ENCODE results near the gene GSTT2.
"Not testable (repeated sequence)": the region's sequence is repeated elsewhere in the genome, so short reads cannot be mapped to it uniquely, and the experiment has no call there.

Gene GSTT2

DNA sequence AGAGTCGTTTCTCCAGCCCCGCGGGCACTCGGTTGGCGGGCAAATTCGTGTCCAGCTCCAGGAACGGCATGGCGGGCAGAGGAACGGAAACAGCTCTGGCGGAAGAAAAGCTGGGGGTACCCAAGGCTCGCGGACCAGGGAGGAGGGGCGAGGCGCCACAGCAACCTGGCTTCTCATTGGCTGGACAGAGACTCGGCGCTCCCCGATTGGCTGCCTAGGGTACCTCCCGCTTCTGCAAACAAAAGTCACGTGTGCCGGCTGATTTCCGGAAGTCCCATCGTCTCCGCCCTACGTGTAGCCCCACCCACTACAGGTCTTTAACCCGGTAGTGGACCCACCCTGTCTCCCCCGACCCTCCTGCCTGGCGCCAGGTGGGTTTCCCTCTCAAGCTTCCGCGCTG is 5.6 kb upstream of the GSTT2 start, which contains the start of gene DDT:
Gene DDT, minus strand, starts transcription at position 97 of the 400 bp plus-strand sequence. Its CDS starts 27 bp downstream, at position 70.
- not testable (repeated sequence) for DNase-seq (ENCODE audit: low read depth in 2 of 2)

- not testable (repeated sequence) for DNase-seq (ENCODE audit: low read depth in 2 of 2)
Measured at GRCh38 chr22:23974836-23975352, 5.0 kb upstream of the GSTT2 start.

- DNase-seq (ENCODE audit: low read depth in 2 of 2), result not testable (repeated sequence)
Measured at GRCh38 chr22:23977304-23977703, 2.6 kb upstream of the GSTT2 start.

DNA sequence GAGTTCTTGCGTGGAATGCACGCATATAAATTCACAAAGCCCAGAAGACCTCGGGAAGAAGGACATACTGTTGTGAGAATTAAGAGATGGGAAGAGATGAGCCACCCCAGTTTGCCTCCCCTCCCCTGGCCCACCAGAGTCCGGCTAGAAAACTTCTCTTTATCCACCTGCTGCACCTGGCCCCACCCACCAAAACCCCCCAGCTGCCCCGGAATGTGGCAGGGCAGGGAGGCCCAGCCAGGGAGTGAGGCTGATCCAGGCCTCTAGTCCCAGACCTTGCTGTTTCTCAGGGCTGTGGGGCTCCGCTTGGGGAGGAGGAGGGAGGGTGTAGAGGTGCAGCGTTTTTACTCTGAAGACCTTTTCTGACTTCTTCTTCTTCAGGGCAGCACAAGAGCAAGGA is 633 bp downstream of the GSTT2 start:
- not testable (repeated sequence) for DNase-seq (ENCODE audit: low read depth in 2 of 2)

- no peak for DNase-seq (ENCODE audit: low read depth in 2 of 2)
Measured at GRCh38 chr22:23984430-23984829, 4.5 kb downstream of the GSTT2 start.

DNA sequence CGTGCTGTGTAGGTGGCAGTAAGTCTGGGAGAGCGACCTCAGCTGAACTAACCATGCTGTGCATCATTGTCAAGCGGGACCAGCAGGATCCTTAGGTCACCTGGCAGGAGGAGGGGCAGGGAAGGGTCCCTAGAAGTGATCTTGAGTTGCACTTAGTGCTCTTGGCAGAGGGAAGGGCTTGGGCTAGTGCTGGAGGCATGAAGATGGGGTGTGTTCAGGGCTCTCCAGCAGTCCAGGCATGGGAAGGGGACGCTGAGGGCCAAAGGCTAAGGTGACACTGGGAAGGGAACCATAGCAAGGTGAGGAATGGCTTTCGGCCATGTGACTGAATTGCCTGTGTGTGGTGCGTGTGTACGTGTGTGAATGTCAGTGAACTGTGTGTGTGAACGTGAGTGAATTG is 6.2 kb downstream of the GSTT2 start:
- DNase-seq (ENCODE audit: low read depth in 2 of 2), result not testable (repeated sequence)

DNA sequence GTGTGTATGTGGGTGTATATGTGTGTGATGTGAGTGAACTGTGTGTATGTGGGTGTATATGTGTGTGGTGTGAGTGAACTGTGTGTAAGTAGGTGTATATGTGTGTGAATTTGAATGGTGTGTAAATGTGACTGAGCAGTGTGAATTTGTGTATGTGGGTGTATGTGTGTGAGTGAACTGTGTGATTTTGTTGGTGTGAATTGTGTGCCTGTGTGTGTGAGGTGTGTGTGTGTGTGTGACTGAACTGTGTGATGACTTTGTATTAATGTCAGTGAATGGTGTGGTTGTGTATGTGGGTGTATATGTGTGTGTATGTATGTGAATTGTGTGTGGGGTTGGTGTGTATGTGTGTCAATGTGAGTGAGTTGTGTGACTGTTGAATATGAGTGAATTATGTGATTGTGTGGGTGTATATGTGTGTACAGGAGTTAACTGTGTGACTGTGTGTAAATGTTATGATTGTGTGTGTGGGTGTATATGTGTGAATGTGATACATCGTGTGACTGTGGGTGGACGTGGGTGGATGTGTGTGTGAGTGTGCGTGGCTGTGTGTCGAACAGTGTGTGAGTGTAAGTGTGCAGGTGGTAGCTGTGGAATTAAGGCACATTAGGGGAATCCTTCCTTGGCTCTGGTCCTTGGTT is 6.7 kb downstream of the GSTT2 start:
- not testable (repeated sequence) for DNase-seq (ENCODE audit: low read depth in 2 of 2)

DNA sequence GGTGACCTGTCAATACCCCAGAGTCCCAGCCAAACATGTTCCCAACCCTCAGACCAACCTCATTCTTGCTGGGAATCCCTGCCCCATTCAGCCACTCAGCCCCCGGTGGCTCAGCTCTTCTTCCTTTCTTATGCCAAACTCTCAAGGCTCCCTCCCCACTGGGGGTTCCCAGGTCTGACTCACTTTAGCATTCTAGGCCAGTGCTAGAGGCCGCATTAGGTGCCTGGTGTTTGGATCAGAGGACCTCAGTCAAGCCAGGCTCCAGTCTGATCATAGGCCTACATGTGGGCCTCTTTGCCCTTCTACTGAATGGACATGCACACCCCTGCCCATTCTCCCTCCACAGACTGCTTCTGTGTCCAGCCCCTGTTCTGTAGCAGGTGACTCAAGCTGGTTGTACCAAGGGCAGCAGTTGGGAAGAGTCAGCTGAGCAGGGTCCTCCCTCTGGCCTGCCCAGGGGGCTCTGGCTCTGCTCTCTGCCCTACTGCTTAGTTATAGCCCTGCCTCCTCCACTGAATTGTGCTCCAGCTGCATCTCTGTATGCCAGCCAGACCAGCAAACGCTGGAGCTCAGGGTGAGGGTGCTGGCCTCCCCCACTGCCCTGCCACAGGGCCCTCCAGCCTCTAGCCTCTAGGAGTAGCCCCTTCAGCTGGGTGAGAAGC is 9.8 kb downstream of the GSTT2 start:
- not testable (repeated sequence) for DNase-seq (ENCODE audit: low read depth in 2 of 2)

GRCh38 chr22:23993080-23993479 is 13.1 kb downstream of the GSTT2 start:
- DNase-seq (ENCODE audit: low read depth in 2 of 2), result not testable (repeated sequence)

DNA sequence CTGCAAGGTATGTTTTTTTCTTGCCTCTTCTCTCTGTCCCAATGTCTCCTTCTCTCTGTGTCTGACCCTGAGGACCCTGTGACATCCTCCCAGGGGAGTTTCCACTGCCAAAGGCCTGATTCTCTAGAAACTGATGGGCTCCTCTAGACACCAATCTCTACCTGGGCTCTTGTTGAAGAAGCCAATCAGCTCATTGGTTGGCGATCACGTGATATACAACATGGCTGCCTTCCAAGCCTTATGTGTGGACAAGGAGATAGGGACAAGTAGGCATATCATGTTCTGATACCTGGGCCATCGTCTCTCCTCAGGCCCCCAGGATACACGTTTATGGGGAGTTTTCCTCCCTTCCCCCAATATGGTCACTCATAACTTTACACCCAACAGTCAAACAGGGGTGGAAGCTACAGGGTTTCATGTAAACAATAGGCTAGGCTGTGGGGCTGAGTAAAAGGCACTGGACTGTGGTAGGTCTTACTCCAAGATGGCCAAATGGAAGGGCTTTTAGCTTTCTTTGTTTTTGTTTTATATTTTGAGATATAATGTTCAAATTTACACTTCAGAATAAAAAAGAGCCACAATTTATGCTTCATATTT is 13.7 kb downstream of the GSTT2 start:
- not testable (repeated sequence) for DNase-seq (ENCODE audit: low read depth in 2 of 2)

GRCh38 chr22:23997092-23997491 is 17.2 kb downstream of the GSTT2 start:
- no peak for DNase-seq (ENCODE audit: low read depth in 2 of 2)

DNA sequence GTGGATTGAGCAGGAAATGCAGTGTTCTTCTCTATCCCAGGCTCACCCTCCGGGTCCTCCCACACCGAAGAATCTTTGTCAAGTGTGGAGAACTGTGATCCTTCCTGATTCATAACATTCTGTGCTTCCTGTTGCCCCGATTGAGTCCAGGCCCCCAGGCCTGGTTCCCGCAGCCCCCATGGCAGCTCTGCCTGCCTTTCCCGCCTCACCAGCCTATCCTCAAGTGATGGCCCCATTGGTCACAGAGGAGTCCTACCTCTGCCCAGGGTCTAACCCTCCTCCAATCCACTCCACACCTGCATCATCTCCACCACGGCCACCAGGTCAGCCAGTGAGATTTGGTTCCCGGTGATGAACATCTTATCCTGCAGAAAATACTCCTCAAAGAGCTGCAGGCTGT is 19.8 kb downstream of the GSTT2 start:
- DNase-seq (ENCODE audit: low read depth in 2 of 2), result not testable (repeated sequence)

- no peak for DNase-seq (ENCODE audit: low read depth in 2 of 2)
Measured at GRCh38 chr22:24001314-24001713, 21.4 kb downstream of the GSTT2 start.

DNA sequence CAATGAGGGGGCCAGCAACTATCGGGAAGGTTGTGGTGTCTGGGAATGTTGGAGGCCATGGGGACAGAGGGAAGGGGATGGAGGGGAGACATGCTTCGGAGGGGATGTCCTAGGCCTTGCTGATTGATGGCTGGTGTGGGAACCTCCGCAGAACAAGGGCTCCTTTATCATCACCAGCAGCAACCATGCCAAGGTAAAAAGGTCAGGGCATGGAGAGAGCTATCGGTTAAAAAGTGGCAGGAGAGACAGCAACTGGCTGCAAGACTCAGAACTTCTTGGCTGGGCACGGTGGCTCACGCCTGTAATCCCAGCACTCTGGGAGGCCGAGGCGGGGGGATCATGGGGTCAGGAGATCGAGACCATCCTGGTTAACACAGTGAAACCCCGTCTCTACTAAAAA is 22.3 kb downstream of the GSTT2 start:
- DNase-seq (ENCODE audit: low read depth in 2 of 2), result no peak

GRCh38 chr22:24002851-24003250 is 22.9 kb downstream of the GSTT2 start:
- DNase-seq (ENCODE audit: low read depth in 2 of 2), result no peak

DNA sequence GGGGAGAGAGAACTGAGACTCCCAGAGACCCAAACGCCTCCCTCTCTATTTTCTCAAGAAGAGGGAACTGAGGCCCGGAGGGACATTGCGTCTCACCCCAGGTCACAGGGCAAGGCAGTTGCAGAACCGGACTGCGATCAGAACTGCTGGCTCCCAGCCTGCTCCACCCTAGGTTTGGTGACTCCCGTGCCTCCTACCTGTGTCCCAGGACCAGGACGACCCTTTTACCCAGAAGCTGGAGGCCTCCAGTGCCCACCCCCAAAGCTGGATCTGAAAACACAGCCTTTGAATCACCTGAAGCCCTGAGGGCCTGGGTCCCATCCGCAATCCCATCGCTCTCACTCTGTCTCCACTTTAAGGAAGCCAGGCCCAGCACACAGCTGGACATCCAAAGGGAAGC is 24.0 kb downstream of the GSTT2 start:
- no peak for DNase-seq (ENCODE audit: low read depth in 2 of 2)

DNA sequence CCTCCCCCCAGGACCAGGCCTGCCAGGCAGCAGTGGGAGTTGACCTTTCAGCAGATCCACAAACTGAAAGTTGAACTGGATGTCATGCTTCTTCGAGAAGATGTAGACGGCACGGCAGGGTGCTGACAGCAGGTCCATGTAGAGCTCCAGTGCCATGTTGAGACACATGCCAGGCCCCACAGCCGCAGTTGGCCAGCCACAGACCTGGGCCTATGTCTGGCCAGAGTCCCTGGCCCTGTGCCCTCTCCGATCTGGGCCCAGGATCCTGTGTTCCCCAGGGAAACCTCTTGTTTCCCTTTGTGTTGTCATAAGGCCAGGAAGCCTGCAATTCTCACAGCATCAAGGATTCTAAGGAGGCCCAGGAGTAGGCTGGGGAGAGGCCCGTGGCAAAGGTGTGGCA is 25.3 kb downstream of the GSTT2 start, which contains the start of gene GSTT4:
Gene GSTT4, minus strand, starts transcription at position 253 of the 400 bp plus-strand sequence. Its CDS starts 97 bp downstream, at position 156.
- no peak for DNase-seq (ENCODE audit: low read depth in 2 of 2)

DNA sequence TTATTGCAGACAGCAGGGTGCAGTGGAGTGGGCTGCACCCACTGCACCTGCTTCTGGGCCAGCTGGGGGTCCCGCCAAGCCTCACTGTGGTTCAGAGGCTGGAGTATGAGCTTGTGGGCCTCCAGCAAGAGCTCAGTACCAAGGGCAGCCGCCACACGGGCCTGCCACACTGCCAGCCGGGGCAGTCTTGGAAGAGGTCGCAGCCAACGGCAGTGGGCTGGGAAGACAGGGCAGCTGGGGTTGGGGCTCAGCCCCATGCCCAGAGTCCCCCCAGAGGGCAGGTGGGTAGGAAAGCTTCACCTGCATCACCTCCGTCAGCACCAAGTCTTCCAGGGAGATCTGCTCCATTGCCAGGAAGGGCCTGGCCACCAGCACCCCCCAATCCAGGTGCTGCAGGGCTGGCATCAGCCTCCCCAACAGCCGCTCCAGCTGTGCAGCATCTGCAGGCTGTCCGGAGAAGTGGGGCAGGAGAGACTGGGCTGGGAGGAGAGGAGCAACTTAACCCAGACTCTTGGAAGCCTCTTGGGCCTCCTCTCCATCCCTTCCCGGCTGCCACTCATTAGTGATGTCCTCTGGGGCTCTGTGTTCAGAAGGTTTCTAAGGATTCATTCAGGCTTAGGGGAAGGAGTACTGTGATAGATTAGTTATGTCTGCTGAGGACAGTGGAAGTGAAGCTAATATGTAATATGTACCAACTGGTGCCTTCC is 26.4 kb downstream of the GSTT2 start:
- DNase-seq (ENCODE audit: low read depth in 2 of 2), result no peak

GRCh38 chr22:24006914-24007214 is 26.9 kb downstream of the GSTT2 start:
- no peak for DNase-seq (ENCODE audit: low read depth in 2 of 2)

DNA sequence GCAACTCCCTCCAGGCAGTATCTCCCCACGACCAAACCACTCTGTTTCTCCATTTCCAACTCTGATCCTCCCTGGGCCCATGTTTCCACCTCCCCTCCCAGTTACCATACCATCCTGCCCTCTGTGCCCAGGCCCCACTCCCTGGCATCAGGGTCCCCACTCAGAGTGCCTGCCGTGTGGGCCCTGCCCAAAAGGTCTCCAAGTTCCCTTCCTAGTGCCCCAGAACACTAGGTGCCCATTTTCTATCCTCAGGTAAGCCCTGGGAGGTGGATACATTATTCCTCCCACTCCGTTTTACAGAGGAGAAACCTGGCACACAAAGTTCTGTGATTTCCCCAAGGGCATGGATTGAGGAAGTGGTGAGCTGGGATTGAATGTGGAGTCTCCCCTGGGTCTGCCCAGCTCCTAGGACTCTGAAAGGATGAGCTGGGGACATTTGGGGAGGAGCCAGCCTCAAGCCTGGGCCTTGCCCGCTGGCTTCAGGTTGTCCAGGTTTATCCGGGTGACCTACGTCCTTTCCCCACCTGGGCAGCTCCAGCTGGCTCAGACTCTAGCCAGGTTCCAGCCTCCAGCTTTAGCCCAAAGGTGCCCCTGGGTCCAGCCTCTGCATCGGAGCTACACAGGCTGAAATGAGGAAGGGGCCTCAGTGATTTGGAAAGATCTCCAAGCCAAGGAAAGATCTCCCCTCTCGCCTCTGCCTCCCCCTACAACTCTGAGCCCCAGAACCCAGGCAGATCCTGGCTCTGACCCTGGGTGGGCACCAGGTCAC is 27.5 kb downstream of the GSTT2 start:
- no peak for DNase-seq (ENCODE audit: low read depth in 2 of 2)

- DNase-seq (ENCODE audit: low read depth in 2 of 2), result no peak
Measured at GRCh38 chr22:24008022-24008283, 28.0 kb downstream of the GSTT2 start.

Measured in stimulated activated CD8-positive, alpha-beta memory T cell treated with anti-CD3 and anti-CD28 coated beads, Interleukin-2, amount 100 ng/mL, for 48 hours (primary cell).